Smooth muscle cell (in vitro differentiated cells): ENCODE measurements around the gene STRN4. TPM values are rescaled to one million over a fixed set of nuclear protein-coding genes. Genes with fewer than 3 reads are reported as not detected.
"Not testable (repeated sequence)": the region's sequence is repeated elsewhere in the genome, so short reads cannot be mapped to it uniquely, and the experiment has no call there.

Experiments
- DNase-seq: peaks from one replicate; lab custom pipeline; 2025; ENCODE audit not compliant: unreplicated experiment; lab: John Stamatoyannopoulos, UW
- H2AFZ ChIP-seq: fragments of 200-600 bp; sonication (generic); 2 replicates; pipeline ENCODE4 v1.6.0; 2016; ENCODE audit warnings: antibody characterized with exemption, low read depth, mild to moderate bottlenecking
- H3F3A ChIP-seq: fragments of 200-600 bp; sonication (generic); 2 replicates; pipeline ENCODE4 v1.6.0; 2017; ENCODE audit warnings: antibody characterized with exemption, low read depth
- H3K27ac ChIP-seq: fragments of 200-600 bp; sonication (generic); 2 replicates; pipeline ENCODE4 v1.5.1; 2016; ENCODE audit warnings: low read depth, mild to moderate bottlenecking
- H3K27me3 ChIP-seq: fragments of 200-600 bp; sonication (generic); 2 replicates; pipeline ENCODE4 v1.6.1; 2016; ENCODE audit warnings: low read depth, mild to moderate bottlenecking
- H3K36me3 ChIP-seq: fragments of 200-600 bp; sonication (generic); 2 replicates; pipeline ENCODE4 v1.5.1; 2016; ENCODE audit warnings: low read depth
- H3K4me1 ChIP-seq: fragments of 200-600 bp; sonication (generic); 2 replicates; pipeline ENCODE4 v1.5.1; 2016; ENCODE audit warnings: low read depth
- H3K4me2 ChIP-seq: fragments of 200-600 bp; sonication (generic); 2 replicates; pipeline ENCODE4 v1.6.0; 2016; ENCODE audit warnings: mild to moderate bottlenecking
- H3K4me3 ChIP-seq: fragments of 200-600 bp; sonication (generic); 2 replicates; pipeline ENCODE4 v1.5.1; 2016; ENCODE audit warnings: mild to moderate bottlenecking
- H3K79me2 ChIP-seq: fragments of 200-600 bp; sonication (generic); 2 replicates; pipeline ENCODE4 v1.6.0; 2016; ENCODE audit warnings: low read depth, mild to moderate bottlenecking
- H3K9ac ChIP-seq: fragments of 200-600 bp; sonication (generic); 2 replicates; pipeline ENCODE4 v1.6.0; 2016; ENCODE audit warnings: low read depth
- H3K9me3 ChIP-seq: fragments of 200-600 bp; sonication (generic); replicated peaks from 2 replicates; pipeline ENCODE4 v1.5.1; 2016; ENCODE audit warnings: low read depth
- H4K20me1 ChIP-seq: fragments of 200-600 bp; sonication (generic); 2 replicates; pipeline ENCODE4 v1.6.0; 2016; ENCODE audit warnings: low read depth
- CTCF ChIP-seq: fragments of 200-600 bp; sonication (generic); IDR thresholded peaks from 2 replicates; pipeline ENCODE4 v1.5.1; 2017; ENCODE audit warnings: borderline replicate concordance, mild to moderate bottlenecking, antibody characterized with exemption; ENCODE audit not compliant: insufficient read depth, poor library complexity, severe bottlenecking
- WGBS: methylation state at CpG from one replicate; pipeline ENCODE4 v1.1.7; 2016; ENCODE audit warnings: low lambda C conversion rate; 5-methylcytosine and 5-hydroxymethylcytosine counted together
- polyA plus RNA-seq: library from polyadenylated mRNA; unstranded; fragments of >200 nt; fragmentation: Nextera tagmentation; extraction: Ambion mirVana; gene quantifications from 2 replicates; pipeline ENCODE4 v1.2.1, GENCODE V29; 2016
- total RNA-seq: library from RNA; depleted of rRNA; stranded (reverse); fragments of >200 nt; gene quantifications from 2 replicates; pipeline ENCODE4 v1.2.3, GENCODE V29; 2014

The STRN4 gene
- total and polyA plus RNA-seq, 2 experiments from 2014 or later = 47.1 to 69.1 TPM

- peaks cover 7% of the 10 kb centered on the region for H3F3A ChIP-seq
- H3K9ac ChIP-seq = no peak overlapping the region
- H3K27ac ChIP-seq = peak overlapping the region; percentile 35
- no peaks in the 10 kb centered on the region for H3K27me3 ChIP-seq
- no peaks in the 10 kb centered on the region for H3K9me3 ChIP-seq
- no peaks in the 10 kb centered on the region for H3K79me2 ChIP-seq
- TF ChIP-seq CTCF = no peak
- no peak overlapping the region for H2AFZ ChIP-seq
- no peak overlapping the region for H3K4me2 ChIP-seq
- DNase-seq = no peak
- WGBS = 77% methylated on average over 6 of the region's 6 CpGs
- H4K20me1 ChIP-seq = peaks cover 6% of the 10 kb centered on the region
- H3K36me3 ChIP-seq = no peaks in the 10 kb centered on the region
- H3K4me3 ChIP-seq = no peak overlapping the region
- no peaks in the 10 kb centered on the region for H3K4me1 ChIP-seq
These were observed 16.1 kb upstream of the STRN4 start for GRCh38 chr19:46762245-46762890.

- WGBS = 90% methylated on average over 5 of the region's 5 CpGs
- no peaks in the 10 kb centered on the region for H3K79me2 ChIP-seq
- H2AFZ ChIP-seq = no peak overlapping the region
- TF ChIP-seq CTCF = no peak
- peaks cover 7% of the 10 kb centered on the region for H3F3A ChIP-seq
- no peaks in the 10 kb centered on the region for H3K9me3 ChIP-seq
- no peak for DNase-seq
- H3K27ac ChIP-seq = no peak overlapping the region
- no peaks in the 10 kb centered on the region for H3K36me3 ChIP-seq
- no peaks in the 10 kb centered on the region for H3K4me1 ChIP-seq
- H3K4me2 ChIP-seq = no peak overlapping the region
- no peaks in the 10 kb centered on the region for H3K27me3 ChIP-seq
- peaks cover 12% of the 10 kb centered on the region for H4K20me1 ChIP-seq
- H3K9ac ChIP-seq = no peak overlapping the region
- no peak overlapping the region for H3K4me3 ChIP-seq
These were observed 15.2 kb upstream of the STRN4 start for GRCh38 chr19:46761418-46761831.

- WGBS = 72% methylated on average over 4 of the region's 4 CpGs
- DNase-seq = not testable (repeated sequence)
These were observed 14.6 kb upstream of the STRN4 start for GRCh38 chr19:46760897-46761296.

GRCh38 chr19:46760363-46760762 is 14.1 kb upstream of the STRN4 start:
- peaks cover 12% of the 10 kb centered on the region for H4K20me1 ChIP-seq
- WGBS = 93% methylated on average over 5 of the region's 5 CpGs
- H3K9ac ChIP-seq = no peak overlapping the region
- H3F3A ChIP-seq = peaks cover 7% of the 10 kb centered on the region
- no peak overlapping the region for H3K4me2 ChIP-seq
- H3K9me3 ChIP-seq = no peaks in the 10 kb centered on the region
- H3K27me3 ChIP-seq = no peaks in the 10 kb centered on the region
- no peaks in the 10 kb centered on the region for H3K79me2 ChIP-seq
- no peak for DNase-seq
- no peak overlapping the region for H2AFZ ChIP-seq
- H3K27ac ChIP-seq = no peak overlapping the region
- H3K4me3 ChIP-seq = no peak overlapping the region
- H3K4me1 ChIP-seq = no peaks in the 10 kb centered on the region
- no peak for TF ChIP-seq CTCF
- H3K36me3 ChIP-seq = no peaks in the 10 kb centered on the region

More at GRCh38 chr19:46760897-46761296, 14.6 kb upstream of the STRN4 start:
- H3K4me1 ChIP-seq, H3K79me2 ChIP-seq, H3K36me3 ChIP-seq, H3K9ac ChIP-seq, H3K4me3 ChIP-seq, H3K27ac ChIP-seq, H2AFZ ChIP-seq, H3K27me3 ChIP-seq, H3F3A ChIP-seq, H3K9me3 ChIP-seq, H3K4me2 ChIP-seq: not testable (repeated sequence)
- H4K20me1 ChIP-seq = peaks cover 12% of the 10 kb centered on the region
